HG03460 (cell line): ENCODE results near the gene CFAP210.
"Not testable (repeated sequence)": the region's sequence is repeated elsewhere in the genome, so short reads cannot be mapped to it uniquely, and the experiment has no call there.

Experiments
- ATAC-seq: cut with Tn5 transposase; IDR thresholded peaks from one replicate; pipeline ENCODE4 v1.9.1; 2021; ENCODE audit not compliant: unreplicated experiment

CFAP210 gene

GRCh38 chr2:169713331-169713730 is 19.1 kb upstream of the CFAP210 start:
- ATAC-seq = no peak

GRCh38 chr2:169712791-169713227 is 18.6 kb upstream of the CFAP210 start:
- no peak for ATAC-seq

- no peak for ATAC-seq
Observed at GRCh38 chr2:169711751-169712509, 17.7 kb upstream of the CFAP210 start.

- no peak for ATAC-seq
Observed at GRCh38 chr2:169709981-169710380, 15.8 kb upstream of the CFAP210 start.

GRCh38 chr2:169709331-169709730 is 15.1 kb upstream of the CFAP210 start:
- ATAC-seq = no peak

- no peak for ATAC-seq
Observed at GRCh38 chr2:169707626-169708025, 13.4 kb upstream of the CFAP210 start.

- ATAC-seq = no peak
Observed at GRCh38 chr2:169705927-169706326, 11.7 kb upstream of the CFAP210 start.

GRCh38 chr2:169704160-169704708 is 10.0 kb upstream of the CFAP210 start:
- ATAC-seq = no peak

- no peak for ATAC-seq
Observed at GRCh38 chr2:169702996-169703395, 8.8 kb upstream of the CFAP210 start.

- ATAC-seq = not testable (repeated sequence)
Observed at GRCh38 chr2:169699173-169699572, 5.0 kb upstream of the CFAP210 start.

GRCh38 chr2:169696381-169696780 is 2.2 kb upstream of the CFAP210 start:
- ATAC-seq = no peak

- no peak for ATAC-seq
Observed at GRCh38 chr2:169694894-169695260, 672 bp upstream of the CFAP210 start.

GRCh38 chr2:169693360-169693759 is 845 bp downstream of the CFAP210 start:
- no peak for ATAC-seq

- ATAC-seq = no peak
Observed at GRCh38 chr2:169692718-169693117, 1.5 kb downstream of the CFAP210 start.

GRCh38 chr2:169690958-169691357 is 3.2 kb downstream of the CFAP210 start:
- no peak for ATAC-seq

GRCh38 chr2:169687943-169688342 is 6.3 kb downstream of the CFAP210 start:
- not testable (repeated sequence) for ATAC-seq

GRCh38 chr2:169686825-169687224 is 7.4 kb downstream of the CFAP210 start:
- ATAC-seq = not testable (repeated sequence)

GRCh38 chr2:169684712-169685111 is 9.5 kb downstream of the CFAP210 start:
- not testable (repeated sequence) for ATAC-seq

- ATAC-seq = no peak
Observed at GRCh38 chr2:169684135-169684565, 10.1 kb downstream of the CFAP210 start.

- ATAC-seq = no peak
Observed at GRCh38 chr2:169683425-169684134, 10.6 kb downstream of the CFAP210 start.

GRCh38 chr2:169683054-169683424 is 11.2 kb downstream of the CFAP210 start:
- no peak for ATAC-seq

- no peak for ATAC-seq
Observed at GRCh38 chr2:169676850-169677249, 17.4 kb downstream of the CFAP210 start.
